Hepatocyte (in vitro differentiated cells): Measurements from ENCODE around the gene LITAF.

ENCODE experiments used
- CTCF ChIP-seq: fragments of 200-600 bp; sonication (generic); IDR thresholded peaks from 2 replicates; pipeline ENCODE4 v1.5.1; 2016; ENCODE audit warnings: antibody characterized with exemption, mild to moderate bottlenecking; ENCODE audit not compliant: poor library complexity
- EZH2 ChIP-seq: fragments of 200-600 bp; sonication (generic); IDR thresholded peaks from 2 replicates; pipeline ENCODE4 v1.6.1; 2016; ENCODE audit warnings: antibody characterized with exemption, mild to moderate bottlenecking, borderline replicate concordance
- EZH2phosphoT487 ChIP-seq: fragments of 200-600 bp; sonication (generic); IDR thresholded peaks from one replicate; pipeline ENCODE4 v1.6.1; 2018; ENCODE audit warnings: antibody characterized with exemption, mild to moderate bottlenecking, low read depth, moderate library complexity; ENCODE audit not compliant: unreplicated experiment, severe bottlenecking

- TF ChIP-seq CTCF: no peak
- no peak for TF ChIP-seq EZH2phosphoT487
- no peak for TF ChIP-seq EZH2
Measured at GRCh38 chr16:11538880-11539279, 47.8 kb downstream of the LITAF start.
